ENCODE data around the gene CYBA.

The CYBA gene

DNA sequence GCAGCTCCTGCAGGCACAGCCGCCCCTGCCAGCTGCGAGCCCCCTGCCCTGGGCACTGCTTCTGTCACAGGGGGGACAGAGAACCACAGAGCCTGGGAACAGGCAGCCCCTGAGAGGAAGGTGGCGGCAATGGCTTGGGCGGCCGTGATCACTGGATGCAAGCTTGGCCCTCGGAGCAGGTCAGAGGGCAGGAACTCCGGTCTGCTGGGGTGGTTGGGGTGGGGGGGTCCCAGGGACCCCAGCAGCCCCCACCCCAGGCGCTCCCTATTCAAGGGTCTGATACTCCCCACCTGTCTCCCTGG lies 1.9 kb upstream of the CYBA start:
- Histone ChIP-seq H3K27me3 (ENCODE audit: control insufficient read depth, insufficient read depth, low read length) (no peaks in the 10 kb centered on the region), H3K9me3 (ENCODE audit: control insufficient read depth, insufficient read depth, low read depth, low read length) (no peaks in the 10 kb centered on the region), H3K4me1 (ENCODE audit: control insufficient read depth, insufficient read depth, low read length) (peaks cover 15% of the 10 kb centered on the region), H3K36me3 (ENCODE audit: control insufficient read depth, insufficient read depth, low read length) (peaks cover 48% of the 10 kb centered on the region), H3K9ac (ENCODE audit: low read length) (no peak overlapping the region), H3K27ac (ENCODE audit: low read depth, low read length) (no peak overlapping the region), H3K4me3 (ENCODE audit: low read depth, low read length) (no peak overlapping the region)

DNA sequence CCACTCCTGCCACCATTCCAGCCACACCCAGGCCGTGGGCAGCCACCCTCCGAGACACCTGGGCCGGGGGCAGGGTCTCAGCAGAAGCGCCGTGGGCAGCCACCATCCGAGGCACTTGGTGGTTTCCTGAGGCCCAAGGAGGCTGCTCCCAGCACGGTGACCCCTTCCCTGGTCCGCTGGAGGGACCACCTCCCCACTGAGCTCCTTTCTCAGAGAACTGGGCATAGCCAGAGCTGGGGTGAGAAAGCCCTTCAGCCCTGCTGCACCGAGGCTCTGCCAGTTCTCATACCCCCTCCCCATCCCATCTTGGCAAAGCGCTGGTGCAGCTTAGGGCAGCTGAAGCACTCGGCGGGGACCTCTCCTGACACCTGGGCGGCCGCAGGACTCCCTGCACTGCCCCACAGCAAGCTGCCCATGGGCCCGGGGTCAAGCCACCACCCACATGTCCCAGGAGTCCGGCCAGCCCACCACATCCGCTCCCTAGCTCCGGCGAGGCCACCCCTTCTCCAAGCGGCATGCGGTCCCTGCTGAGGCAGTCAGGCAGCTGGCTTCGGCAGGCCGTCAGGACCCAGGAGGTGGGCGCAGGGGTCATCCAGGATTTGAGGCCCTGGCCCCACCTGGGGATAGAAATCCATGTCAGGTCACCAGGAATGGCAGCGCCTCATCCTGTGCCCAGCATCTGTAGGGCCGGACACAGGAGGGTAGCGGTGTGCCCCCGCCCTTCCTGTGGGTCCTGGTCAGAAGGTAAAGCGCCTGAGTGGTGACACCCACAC lies 1.3 kb upstream of the CYBA start:
- no peak overlapping the region for H3K9ac ChIP-seq (ENCODE audit: low read length)
- no peak overlapping the region for H3K4me3 ChIP-seq (ENCODE audit: low read depth, low read length)
- no peaks in the 10 kb centered on the region for H3K9me3 ChIP-seq (ENCODE audit: control insufficient read depth, insufficient read depth, low read depth, low read length)
- peaks cover 15% of the 10 kb centered on the region for H3K4me1 ChIP-seq (ENCODE audit: control insufficient read depth, insufficient read depth, low read length)
- no peaks in the 10 kb centered on the region for H3K27me3 ChIP-seq (ENCODE audit: control insufficient read depth, insufficient read depth, low read length)
- H3K36me3 ChIP-seq (ENCODE audit: control insufficient read depth, insufficient read depth, low read length) = peaks cover 43% of the 10 kb centered on the region
- H3K27ac ChIP-seq (ENCODE audit: low read depth, low read length) = no peak overlapping the region

DNA sequence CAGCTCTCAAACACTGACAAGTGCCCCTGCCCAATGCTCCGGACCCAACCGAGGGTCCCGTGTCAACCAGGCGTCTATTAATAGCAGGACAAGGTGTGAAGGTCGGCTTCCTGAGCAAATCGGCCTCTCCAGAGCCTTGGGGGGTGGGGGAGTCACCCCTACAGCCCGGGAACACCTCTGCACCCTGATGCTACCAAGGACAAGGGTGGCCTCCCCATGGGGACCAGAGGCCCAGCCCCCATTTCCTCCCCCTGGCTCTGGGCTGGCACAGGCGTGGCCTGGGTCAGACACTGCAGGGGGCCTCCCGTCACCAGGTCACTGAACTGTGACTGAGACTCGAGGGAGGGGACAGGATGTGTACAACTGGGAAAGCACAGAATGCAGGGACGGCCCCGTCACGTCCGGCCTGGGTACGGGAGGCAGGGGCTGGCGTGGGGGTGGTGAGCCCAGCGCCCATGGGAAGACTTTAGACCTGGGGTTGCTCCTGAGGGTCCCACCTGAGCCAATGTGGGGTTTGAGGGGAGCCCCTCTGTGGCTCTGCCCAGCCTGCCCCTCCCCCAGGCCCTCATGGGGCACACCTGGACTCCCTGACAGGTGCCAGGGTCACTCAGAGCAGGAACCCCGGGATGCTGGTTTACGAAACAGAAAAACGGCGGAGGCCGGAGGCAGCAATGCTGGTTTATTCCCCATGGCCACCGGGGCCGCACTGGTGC lies 579 bp upstream of the CYBA start:
- H3K4me1 ChIP-seq (ENCODE audit: control insufficient read depth, insufficient read depth, low read length) = peaks cover 15% of the 10 kb centered on the region
- peaks cover 37% of the 10 kb centered on the region for H3K36me3 ChIP-seq (ENCODE audit: control insufficient read depth, insufficient read depth, low read length)
- no peaks in the 10 kb centered on the region for H3K9me3 ChIP-seq (ENCODE audit: control insufficient read depth, insufficient read depth, low read depth, low read length)
- no peaks in the 10 kb centered on the region for H3K27me3 ChIP-seq (ENCODE audit: control insufficient read depth, insufficient read depth, low read length)
- no peak overlapping the region for H3K27ac ChIP-seq (ENCODE audit: low read depth, low read length)
- H3K9ac ChIP-seq (ENCODE audit: low read length) = peak overlapping the region; percentile 20
- peak overlapping the region; percentile 93 for H3K4me3 ChIP-seq (ENCODE audit: low read depth, low read length)

- no peaks in the 10 kb centered on the region for H3K27me3 ChIP-seq (ENCODE audit: control insufficient read depth, insufficient read depth, low read length)
- H3K4me1 ChIP-seq (ENCODE audit: control insufficient read depth, insufficient read depth, low read length) = peaks cover 15% of the 10 kb centered on the region
- peak overlapping the region; percentile 93 for H3K4me3 ChIP-seq (ENCODE audit: low read depth, low read length)
- H3K9me3 ChIP-seq (ENCODE audit: control insufficient read depth, insufficient read depth, low read depth, low read length) = no peaks in the 10 kb centered on the region
- peak overlapping the region; percentile 58; the same call in 1 of the 2 replicates for H3K27ac ChIP-seq (ENCODE audit: low read depth, low read length)
- peak overlapping the region; percentile 72 for H3K9ac ChIP-seq (ENCODE audit: low read length)
- peaks cover 24% of the 10 kb centered on the region for H3K36me3 ChIP-seq (ENCODE audit: control insufficient read depth, insufficient read depth, low read length)
These were observed 717 bp downstream of the CYBA start for GRCh38 chr16:88649924-88650748.

- Histone ChIP-seq H3K27ac (ENCODE audit: low read depth, low read length) (no peak overlapping the region), H3K27me3 (ENCODE audit: control insufficient read depth, insufficient read depth, low read length) (no peaks in the 10 kb centered on the region), H3K9me3 (ENCODE audit: control insufficient read depth, insufficient read depth, low read depth, low read length) (no peaks in the 10 kb centered on the region), H3K9ac (ENCODE audit: low read length) (no peak overlapping the region), H3K4me3 (ENCODE audit: low read depth, low read length) (peak overlapping the region; percentile 93), H3K36me3 (ENCODE audit: control insufficient read depth, insufficient read depth, low read length) (peaks cover 17% of the 10 kb centered on the region), H3K4me1 (ENCODE audit: control insufficient read depth, insufficient read depth, low read length) (peaks cover 15% of the 10 kb centered on the region)
These were observed 1.5 kb downstream of the CYBA start for GRCh38 chr16:88649195-88649923.

DNA sequence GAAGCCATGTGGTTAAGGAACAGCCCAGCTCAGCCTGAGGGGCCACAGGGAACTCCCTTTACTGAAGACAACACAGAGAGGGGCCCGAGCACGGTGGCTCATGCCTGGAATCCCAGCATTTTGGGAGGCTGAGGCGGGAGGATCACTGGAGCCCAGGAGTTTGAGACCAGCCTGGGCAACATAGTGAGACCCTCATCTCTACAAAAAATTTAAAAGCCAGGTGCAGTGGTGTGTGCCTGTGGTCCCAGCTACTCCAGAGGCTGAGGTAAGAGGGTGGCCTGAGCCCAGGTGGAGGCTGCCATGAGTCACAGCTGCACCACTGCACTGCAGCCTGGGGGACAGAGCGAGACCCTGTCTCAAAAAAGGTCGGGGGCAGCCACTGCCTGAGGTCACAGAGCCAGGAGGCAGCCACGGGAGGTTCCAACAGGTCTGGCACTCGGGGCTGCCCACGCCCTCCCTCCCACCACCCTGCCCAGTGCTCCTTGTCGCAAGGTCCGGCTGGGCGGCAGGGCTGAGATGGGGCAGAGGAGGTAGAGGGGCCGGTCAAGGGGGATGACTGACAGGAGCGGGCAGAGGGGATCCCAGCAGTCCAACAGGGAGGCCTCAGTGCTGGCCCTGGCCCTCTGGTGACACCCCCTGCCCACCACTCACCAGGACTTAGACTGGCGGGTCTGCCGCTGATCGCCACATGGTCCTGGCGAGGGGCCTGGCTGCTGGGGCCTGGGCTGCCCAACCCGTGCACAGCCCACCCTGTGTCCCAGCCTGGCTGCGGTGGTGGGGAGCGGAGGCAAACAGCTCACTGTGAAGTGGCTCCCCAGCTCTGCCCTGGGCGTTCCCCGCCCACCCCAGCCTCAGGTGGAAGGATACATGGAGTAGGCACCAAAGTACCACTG lies 3.4 kb downstream of the CYBA start:
- no peak overlapping the region for H3K9ac ChIP-seq (ENCODE audit: low read length)
- H3K4me3 ChIP-seq (ENCODE audit: low read depth, low read length) = no peak overlapping the region
- no peaks in the 10 kb centered on the region for H3K9me3 ChIP-seq (ENCODE audit: control insufficient read depth, insufficient read depth, low read depth, low read length)
- no peaks in the 10 kb centered on the region for H3K27me3 ChIP-seq (ENCODE audit: control insufficient read depth, insufficient read depth, low read length)
- H3K36me3 ChIP-seq (ENCODE audit: control insufficient read depth, insufficient read depth, low read length) = peaks cover 7% of the 10 kb centered on the region; the same call in 1 of the 2 replicates
- H3K27ac ChIP-seq (ENCODE audit: low read depth, low read length) = no peak overlapping the region
- peaks cover 15% of the 10 kb centered on the region for H3K4me1 ChIP-seq (ENCODE audit: control insufficient read depth, insufficient read depth, low read length)

- H3K27ac ChIP-seq (ENCODE audit: low read depth, low read length) = no peak overlapping the region
- peaks cover 3% of the 10 kb centered on the region; the same call in 1 of the 2 replicates for H3K36me3 ChIP-seq (ENCODE audit: control insufficient read depth, insufficient read depth, low read length)
- H3K27me3 ChIP-seq (ENCODE audit: control insufficient read depth, insufficient read depth, low read length) = no peaks in the 10 kb centered on the region
- peaks cover 11% of the 10 kb centered on the region for H3K4me1 ChIP-seq (ENCODE audit: control insufficient read depth, insufficient read depth, low read length)
- no peaks in the 10 kb centered on the region for H3K9me3 ChIP-seq (ENCODE audit: control insufficient read depth, insufficient read depth, low read depth, low read length)
- H3K4me3 ChIP-seq (ENCODE audit: low read depth, low read length) = no peak overlapping the region
- no peak overlapping the region for H3K9ac ChIP-seq (ENCODE audit: low read length)
These were observed 4.4 kb downstream of the CYBA start for GRCh38 chr16:88646345-88647034.

DNA sequence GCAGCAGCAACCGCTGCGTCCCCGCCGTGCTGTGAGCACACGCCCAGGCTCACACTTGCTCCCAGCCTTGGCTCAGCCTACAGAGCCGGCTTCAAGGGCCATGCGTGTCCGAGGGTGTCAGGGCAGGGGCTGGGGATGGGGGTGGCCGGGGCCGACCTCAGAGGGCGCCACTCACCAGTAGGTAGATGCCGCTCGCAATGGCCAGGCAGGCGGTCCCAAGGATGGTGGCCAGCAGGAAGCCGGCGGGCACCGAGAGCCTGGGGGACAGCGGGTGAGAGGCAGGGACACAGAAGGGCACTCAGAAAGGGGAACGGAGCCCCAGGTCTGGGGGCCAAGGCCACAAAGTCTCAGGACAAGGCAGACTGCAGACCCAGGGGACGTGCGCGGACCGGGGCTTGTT lies 4.9 kb downstream of the CYBA start:
- H3K4me3 ChIP-seq (ENCODE audit: low read depth, low read length) = no peak overlapping the region
- H3K27ac ChIP-seq (ENCODE audit: low read depth, low read length) = no peak overlapping the region
- no peaks in the 10 kb centered on the region for H3K27me3 ChIP-seq (ENCODE audit: control insufficient read depth, insufficient read depth, low read length)
- H3K9me3 ChIP-seq (ENCODE audit: control insufficient read depth, insufficient read depth, low read depth, low read length) = no peaks in the 10 kb centered on the region
- H3K4me1 ChIP-seq (ENCODE audit: control insufficient read depth, insufficient read depth, low read length) = peaks cover 7% of the 10 kb centered on the region
- no peak overlapping the region for H3K9ac ChIP-seq (ENCODE audit: low read length)
- peaks cover 3% of the 10 kb centered on the region; the same call in 1 of the 2 replicates for H3K36me3 ChIP-seq (ENCODE audit: control insufficient read depth, insufficient read depth, low read length)

GRCh38 chr16:88645455-88645854 lies 5.4 kb downstream of the CYBA start:
- Histone ChIP-seq H3K27me3 (ENCODE audit: control insufficient read depth, insufficient read depth, low read length) (no peaks in the 10 kb centered on the region), H3K4me3 (ENCODE audit: low read depth, low read length) (no peak overlapping the region), H3K9me3 (ENCODE audit: control insufficient read depth, insufficient read depth, low read depth, low read length) (no peaks in the 10 kb centered on the region), H3K9ac (ENCODE audit: low read length) (no peak overlapping the region), H3K36me3 (ENCODE audit: control insufficient read depth, insufficient read depth, low read length) (peaks cover 3% of the 10 kb centered on the region; the same call in 1 of the 2 replicates), H3K27ac (ENCODE audit: low read depth, low read length) (no peak overlapping the region), H3K4me1 (ENCODE audit: control insufficient read depth, insufficient read depth, low read length) (peaks cover 7% of the 10 kb centered on the region)

Measured in HUES6 (cell line).